Measurements from ENCODE around the gene TSPAN9.

The TSPAN9 gene

DNA sequence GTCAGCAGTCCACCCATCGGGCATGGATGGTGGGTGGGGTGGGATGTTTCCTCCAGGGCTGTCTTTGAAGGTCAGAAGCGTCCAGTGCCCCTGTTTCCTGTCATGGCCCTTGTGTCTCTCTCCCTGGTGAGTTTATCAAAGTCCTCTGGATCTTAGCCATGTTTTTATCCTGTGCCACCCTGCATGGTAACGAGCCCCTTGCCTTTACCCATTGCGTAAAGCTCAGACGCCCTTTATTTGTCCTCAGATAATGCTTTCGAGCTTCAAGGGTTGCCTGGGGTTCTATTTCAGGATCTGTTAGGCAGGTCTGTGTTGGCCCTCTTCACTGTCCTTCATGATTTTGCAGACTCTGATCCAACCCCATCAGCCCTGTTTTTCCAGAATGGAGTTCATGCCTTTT, 172.9 kb downstream of the TSPAN9 start:
- TF ChIP-seq GATA3 (IDR thresholded peaks at IDR 0.05; ENCODE audit: low read depth, low read length) (no peak), GATA2 (IDR thresholded peaks at IDR 0.05; ENCODE audit: low read depth, low read length) (no peak)

DNA sequence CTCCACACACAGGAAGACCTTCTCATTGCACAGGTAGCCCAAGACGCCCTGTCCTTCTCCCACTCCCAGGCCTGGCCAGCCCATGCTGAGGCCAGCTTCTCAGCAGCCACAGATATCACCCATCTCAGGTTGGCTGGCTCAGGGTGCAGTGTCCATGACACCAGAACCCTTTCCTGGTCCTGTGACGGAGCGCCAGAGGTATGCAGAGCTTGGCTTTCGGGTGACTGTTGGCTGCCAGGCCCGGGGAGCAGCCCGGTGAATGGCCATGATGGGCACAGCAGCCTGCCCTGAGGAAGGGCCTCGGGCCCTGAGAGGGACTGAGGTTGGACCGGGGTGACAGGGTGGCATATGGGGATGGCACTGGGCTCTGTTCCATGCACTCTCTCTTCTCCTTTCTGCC, 173.4 kb downstream of the TSPAN9 start:
- TF ChIP-seq GATA2 (IDR thresholded peaks at IDR 0.05; ENCODE audit: low read depth, low read length) = no peak

DNA sequence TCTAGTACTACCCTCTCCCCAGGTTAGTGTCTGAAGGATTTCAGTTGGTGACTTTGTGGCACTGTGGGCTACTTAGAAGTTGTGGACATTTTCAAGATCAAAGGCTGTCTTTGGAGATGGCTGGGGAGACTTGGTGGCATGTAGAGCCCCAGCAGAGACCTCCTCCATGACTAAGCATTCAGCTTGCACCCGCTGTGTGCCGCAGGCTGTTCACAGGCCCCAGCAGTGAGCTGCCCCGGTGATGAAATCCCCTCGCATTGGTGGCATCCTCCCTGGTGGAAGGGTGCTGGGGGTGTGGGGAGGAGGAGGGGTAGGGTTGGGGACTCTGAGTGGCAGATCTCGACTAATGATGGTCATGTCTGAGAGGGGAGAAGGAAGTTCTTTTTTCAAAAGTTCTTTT, 173.9 kb downstream of the TSPAN9 start:
- TF ChIP-seq GATA3 (IDR thresholded peaks at IDR 0.05; ENCODE audit: low read depth, low read length) = no peak
- no peak for TF ChIP-seq GATA2 (IDR thresholded peaks at IDR 0.05; ENCODE audit: low read depth, low read length)

DNA sequence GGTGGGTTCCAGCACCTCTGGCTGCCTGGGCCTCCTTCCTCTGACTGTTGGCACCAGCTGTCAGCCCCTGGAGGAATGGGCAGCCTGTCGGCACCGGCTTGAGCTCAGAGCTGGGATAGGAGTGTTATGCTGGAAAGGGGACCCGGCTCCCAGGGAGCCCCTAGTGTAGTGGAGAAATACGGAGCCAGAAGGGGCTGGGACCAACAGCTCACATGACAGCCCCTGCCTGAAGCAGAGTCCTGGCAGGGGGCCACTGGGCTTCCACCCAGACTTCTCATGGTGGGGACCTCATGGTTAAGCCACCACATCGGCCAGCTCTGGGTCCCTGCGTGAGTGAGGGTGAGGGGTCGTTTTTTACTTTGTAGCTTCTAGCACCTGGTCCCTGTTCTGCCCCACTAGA, 174.5 kb downstream of the TSPAN9 start:
- TF ChIP-seq GATA2 (IDR thresholded peaks at IDR 0.05; ENCODE audit: low read depth, low read length) (no peak), GATA3 (IDR thresholded peaks at IDR 0.05; ENCODE audit: low read depth, low read length) (no peak)

DNA sequence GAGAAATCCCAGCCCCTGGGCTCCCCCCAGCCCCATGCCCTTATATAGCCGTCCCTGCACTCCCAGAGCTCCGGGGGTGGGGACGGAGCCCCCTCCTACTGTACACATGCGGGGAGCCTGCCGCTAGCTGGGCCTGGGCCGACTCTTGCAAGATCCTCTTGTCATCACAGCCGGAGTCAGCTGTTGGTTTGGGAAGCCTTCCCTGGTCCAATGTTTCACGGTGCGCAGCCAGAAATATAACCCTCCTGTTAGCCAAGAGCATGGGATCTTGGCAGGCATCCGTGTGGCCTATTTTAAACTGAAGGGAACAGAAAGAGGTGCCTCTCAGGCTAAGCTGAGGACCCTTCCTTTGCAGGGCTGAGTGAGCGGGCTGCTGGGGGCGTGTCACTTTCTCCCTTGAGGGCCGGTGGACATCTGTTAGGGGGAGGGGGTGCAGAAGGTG, 175.3 kb downstream of the TSPAN9 start:
- TF ChIP-seq GATA2 (IDR thresholded peaks at IDR 0.05; ENCODE audit: low read depth, low read length) = no peak
- TF ChIP-seq GATA3 (IDR thresholded peaks at IDR 0.05; ENCODE audit: low read depth, low read length) = no peak

DNA sequence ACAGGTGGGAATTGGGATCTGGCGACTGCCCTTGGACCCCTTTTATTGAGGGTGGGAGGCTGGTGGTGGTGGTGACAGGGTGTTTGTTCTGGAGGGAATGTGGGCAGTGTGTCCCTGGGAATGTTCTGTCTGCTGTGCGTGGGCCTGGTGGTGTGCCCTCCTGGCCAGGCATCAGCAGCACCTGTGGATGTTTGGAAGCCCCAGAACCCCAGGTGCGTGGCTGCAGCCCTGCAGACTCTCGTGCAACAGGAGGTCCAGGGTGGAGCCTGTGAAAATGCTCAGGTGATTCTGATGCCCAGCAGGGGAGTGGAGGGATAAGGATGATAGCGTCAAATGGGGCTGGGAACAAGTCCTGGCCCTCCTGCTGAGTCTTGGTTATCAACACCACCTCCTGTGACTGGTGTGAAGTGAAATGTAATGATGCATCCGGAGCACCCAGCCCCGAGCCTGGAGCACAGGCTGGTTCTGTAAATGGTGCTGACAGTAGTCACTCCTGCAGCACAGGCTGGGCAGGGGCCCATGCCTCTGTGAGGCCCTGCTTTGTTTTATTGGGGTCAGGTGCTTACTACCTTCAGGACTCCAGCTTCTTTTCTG, 176.6 kb downstream of the TSPAN9 start:
- TF ChIP-seq GATA2 (IDR thresholded peaks at IDR 0.05; ENCODE audit: low read depth, low read length) (no peak), GATA3 (IDR thresholded peaks at IDR 0.05; ENCODE audit: low read depth, low read length) (no peak)

DNA sequence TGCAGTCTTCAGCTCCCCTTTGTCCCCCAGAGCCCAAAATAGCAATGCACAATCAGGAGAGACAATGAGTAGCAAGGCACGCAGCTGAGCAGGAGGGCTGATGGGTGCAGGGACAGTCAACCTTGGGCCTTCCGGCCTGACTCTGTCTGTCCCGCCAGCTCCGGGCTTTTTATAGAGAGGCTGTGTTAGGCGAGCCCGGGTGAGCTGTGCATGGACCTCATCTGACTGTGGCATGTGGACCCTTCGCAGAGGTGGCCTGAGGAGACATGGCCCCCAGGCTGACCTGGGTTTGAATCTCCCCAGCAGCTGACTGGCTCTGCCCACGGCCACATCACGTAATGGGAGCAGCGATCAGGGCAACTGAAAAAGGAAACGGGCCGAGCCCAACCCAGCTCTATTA, 177.9 kb downstream of the TSPAN9 start:
- TF ChIP-seq GATA2 (IDR thresholded peaks at IDR 0.05; ENCODE audit: low read depth, low read length) (no peak), GATA3 (IDR thresholded peaks at IDR 0.05; ENCODE audit: low read depth, low read length) (no peak)

DNA sequence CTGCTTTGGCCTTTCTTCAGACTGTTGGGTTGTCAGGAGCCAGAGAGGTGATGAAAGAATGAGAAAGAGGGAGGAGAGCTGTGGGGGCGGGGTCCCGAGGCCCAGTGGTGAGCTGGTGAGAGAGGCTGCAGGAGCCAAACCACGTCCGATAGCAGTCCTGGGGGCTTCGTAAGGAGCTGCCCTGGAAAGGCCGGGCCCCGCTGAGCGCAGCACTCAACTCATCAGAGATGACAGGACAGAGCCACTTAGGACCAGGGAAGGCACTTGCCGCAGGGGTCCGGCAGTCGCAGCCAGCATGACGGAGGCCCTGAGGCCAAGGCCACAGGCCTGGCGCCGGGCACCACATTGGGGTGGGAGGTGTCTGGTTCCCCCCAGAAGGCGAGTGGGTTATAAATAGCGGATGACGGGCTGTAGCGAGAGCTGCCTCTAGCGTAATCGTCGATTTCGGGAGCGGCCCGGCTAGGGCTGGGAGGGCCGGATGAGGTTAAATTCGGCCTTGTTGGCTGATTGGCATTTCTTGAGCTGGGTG, 179.0 kb downstream of the TSPAN9 start:
- TF ChIP-seq GATA2 (IDR thresholded peaks at IDR 0.05; ENCODE audit: low read depth, low read length) = no peak
- no peak for TF ChIP-seq GATA3 (IDR thresholded peaks at IDR 0.05; ENCODE audit: low read depth, low read length)

DNA sequence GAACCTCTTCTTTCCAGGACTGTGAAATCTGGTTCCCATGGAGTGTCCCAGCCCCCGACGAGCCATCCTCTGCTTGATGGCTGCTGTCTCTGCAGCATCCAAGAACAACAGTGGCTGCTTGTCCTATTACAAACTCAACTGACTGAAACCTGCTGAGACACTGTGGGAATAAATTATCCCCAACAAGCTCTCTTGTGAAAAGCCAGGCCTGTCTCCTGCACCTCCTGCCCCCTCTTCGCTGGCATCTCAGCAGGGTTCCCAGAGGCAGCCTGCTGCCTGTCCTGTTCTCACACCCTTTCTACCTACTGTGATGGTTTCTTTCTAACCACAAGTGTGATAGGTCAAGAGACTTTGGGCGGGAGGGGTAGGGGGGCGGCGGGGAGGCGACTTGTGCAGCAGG, 180.2 kb downstream of the TSPAN9 start:
- TF ChIP-seq GATA3 (IDR thresholded peaks at IDR 0.05; ENCODE audit: low read depth, low read length) (no peak), GATA2 (IDR thresholded peaks at IDR 0.05; ENCODE audit: low read depth, low read length) (no peak)

DNA sequence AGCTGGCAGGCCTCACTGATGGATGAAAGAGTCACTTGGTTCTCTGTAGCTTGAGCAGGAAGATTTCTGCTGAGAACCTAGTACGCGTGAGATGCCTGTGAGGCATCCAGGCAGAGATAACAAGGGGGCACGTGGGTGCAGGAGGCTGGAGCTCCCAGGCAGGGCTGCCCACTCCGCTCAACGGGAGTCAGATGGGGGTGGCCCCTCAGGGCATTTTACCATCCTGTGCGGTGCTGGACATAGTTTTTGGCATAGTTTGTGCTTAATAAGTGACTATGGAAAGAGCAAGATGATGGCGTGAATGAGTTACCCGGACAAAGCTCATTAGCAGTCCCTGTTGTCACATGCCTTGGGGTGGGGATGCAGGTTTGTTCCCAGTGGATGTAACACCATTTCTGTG, 182.8 kb downstream of the TSPAN9 start:
- TF ChIP-seq GATA2 (IDR thresholded peaks at IDR 0.05; ENCODE audit: low read depth, low read length) (no peak), GATA3 (IDR thresholded peaks at IDR 0.05; ENCODE audit: low read depth, low read length) (no peak)

DNA sequence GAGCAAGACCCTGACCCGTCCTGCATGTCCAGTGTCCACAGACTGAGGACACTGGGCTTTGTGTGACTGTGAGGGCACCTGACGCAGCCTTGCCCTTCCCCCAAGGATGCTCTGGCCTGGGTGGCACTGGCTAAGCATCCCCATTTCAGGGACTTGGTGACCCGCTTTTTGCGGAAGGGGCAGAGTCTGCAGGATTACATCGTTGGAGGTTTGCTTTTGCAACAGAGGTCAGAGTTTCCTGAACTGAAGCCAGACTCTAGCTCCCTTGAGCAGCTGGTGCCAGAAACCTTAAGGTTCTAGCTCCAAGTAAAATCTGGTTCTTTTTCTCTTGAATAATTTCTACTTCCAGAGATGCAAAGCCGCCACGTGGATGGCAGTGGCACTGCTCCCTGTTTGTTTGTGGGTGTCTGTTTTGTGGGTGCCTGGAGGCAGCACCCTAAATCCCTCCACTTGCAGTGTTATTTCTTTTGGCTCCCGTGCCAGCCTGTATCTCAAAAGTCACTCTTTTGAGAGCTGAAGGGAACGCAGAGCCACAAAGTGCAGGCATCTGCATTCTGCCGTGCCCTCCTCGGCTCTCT, 184.7 kb downstream of the TSPAN9 start:
- TF ChIP-seq GATA3 (IDR thresholded peaks at IDR 0.05; ENCODE audit: low read depth, low read length) = no peak
- no peak for TF ChIP-seq GATA2 (IDR thresholded peaks at IDR 0.05; ENCODE audit: low read depth, low read length)

DNA sequence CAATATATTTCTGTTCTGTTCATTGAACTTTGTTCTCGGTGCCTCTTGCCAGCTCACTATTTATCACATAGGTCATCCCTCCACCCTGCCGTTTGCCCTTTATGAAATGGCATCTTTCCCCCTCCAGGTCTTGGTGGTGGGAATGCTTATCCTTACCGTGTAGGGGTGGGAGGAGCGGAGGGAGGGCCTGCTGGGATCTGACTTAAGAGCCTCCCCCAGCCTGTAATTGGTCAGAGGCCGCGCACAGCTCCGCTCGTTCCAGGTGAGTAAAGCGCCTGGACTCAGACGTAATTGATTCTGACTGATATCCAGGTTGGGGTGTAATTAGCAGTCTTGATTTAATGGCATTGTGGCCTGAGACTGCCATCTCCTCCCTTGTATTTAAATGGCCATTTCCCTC, 185.3 kb downstream of the TSPAN9 start:
- TF ChIP-seq GATA3 (IDR thresholded peaks at IDR 0.05; ENCODE audit: low read depth, low read length) (no peak), GATA2 (IDR thresholded peaks at IDR 0.05; ENCODE audit: low read depth, low read length) (no peak)

DNA sequence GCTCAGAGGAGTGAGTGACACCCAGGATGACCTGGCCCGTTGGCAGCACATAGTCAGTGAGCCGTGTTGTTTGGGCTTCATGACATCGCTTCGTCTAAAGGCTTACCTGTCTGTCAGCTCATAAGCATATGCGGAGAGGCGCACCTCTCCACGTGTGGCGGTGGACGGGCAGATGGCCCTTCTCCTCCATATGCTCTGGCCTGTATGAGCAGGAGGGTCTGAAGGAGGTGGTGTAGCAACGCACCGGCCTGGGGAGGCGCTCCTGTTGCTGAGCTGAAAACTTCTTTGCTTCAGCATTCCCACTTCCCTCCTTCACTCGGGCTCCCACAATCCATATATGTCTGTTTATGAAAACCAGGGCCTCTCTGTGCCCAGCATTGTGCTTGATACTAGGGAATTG, 186.1 kb downstream of the TSPAN9 start:
- TF ChIP-seq GATA3 (IDR thresholded peaks at IDR 0.05; ENCODE audit: low read depth, low read length) (no peak), GATA2 (IDR thresholded peaks at IDR 0.05; ENCODE audit: low read depth, low read length) (no peak)

DNA sequence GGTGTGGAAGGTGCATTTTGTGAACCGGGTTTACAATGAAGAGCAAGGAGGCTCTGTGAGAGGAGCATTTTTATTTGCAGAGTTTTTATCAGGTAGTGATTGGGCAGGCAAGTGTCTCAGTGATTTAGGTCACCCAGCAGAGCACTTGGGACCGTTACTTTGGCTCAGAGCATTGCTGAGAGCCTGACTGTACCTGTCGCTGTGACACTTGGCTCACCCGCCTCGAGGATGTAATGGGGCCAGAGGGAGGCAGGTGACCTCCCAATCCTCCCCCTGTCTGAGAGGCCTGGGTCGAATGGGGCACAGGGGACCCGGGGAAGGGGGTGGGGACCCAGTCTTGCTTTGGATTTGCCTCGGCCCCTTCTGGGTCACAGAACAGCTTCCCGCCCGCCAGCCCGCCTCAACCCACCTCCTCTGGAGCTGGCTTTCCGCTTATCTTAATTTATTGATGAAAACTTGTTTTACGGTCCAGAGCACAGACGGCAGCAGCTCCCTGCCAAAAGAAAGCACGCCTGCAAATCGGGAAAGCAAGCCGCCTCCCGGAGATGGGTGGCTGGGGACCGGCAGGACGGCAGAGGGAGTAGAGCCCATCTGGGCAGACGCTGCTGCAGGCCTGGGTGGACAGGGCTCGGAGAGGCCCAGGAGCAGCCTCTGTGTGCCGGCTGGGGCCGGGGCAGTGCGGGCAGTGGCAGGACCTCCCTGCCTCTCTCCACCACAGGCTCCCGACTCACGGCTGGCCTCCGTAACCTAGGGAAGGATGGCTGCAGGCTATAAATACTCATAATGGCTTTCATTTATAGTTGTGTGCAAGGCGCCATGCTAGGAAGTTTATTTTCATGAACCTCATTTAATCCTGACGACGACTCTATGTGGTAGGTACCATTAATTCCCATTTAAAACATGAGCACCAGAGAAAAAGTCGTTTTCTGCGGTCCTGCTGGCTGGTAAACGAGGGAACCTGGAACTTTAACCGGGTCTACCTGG, 187.1 kb downstream of the TSPAN9 start:
- TF ChIP-seq GATA2 (IDR thresholded peaks at IDR 0.05; ENCODE audit: low read depth, low read length) = 0 out of 2 replicates have a peak, but pooled peaks have one; percentile 20
- no peak for TF ChIP-seq GATA3 (IDR thresholded peaks at IDR 0.05; ENCODE audit: low read depth, low read length)

All from SH-SY5Y (cell line).